Measurements from ENCODE around the gene LTO1.
"Not testable (repeated sequence)": the region's sequence is repeated elsewhere in the genome, so short reads cannot be mapped to it uniquely, and the experiment has no call there.

Gene LTO1

DNA sequence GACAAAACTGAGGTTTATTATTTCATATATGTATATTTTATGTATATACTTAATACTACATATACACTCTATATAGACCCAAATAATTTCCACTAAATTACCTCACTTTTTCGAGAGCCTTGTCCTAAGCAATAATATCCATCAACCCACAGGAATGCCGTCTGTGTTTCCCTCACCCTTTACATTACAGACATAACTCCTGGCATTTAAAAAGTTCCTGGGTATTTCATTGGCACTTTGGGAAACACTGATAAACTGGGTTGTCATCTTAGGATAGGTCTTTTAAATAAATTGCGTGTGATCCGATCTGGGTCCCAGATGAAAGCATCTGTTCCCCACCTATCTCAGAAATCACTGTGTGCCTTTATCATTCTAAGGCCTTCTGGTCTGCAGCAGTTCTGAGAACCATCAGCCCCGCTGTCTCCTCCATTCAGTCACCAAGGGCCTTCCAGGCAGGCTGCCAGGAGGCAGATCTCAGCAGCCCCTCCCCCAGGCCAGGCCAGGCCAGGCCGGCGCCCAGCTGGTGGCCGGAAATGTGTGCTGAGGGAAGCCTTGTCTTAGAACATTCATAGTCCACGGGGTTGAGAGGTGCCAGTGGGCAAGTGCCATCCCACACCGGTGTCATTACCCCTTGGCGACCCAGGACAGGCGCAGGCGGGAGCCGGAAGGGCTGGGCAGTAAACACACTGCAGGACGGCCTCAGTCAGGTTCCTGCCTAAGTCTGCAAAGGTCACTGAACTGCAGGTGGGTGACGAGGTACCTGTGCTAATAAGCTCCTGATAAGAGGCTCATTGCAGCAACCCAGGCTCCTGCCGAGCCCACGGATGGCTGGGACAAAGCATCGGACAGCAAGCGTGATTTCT lies 25.4 kb upstream of the LTO1 start:
- no peak for DNase-seq

GRCh38 chr11:69699213-69699612 lies 24.1 kb upstream of the LTO1 start:
- DNase-seq = no peak

DNA sequence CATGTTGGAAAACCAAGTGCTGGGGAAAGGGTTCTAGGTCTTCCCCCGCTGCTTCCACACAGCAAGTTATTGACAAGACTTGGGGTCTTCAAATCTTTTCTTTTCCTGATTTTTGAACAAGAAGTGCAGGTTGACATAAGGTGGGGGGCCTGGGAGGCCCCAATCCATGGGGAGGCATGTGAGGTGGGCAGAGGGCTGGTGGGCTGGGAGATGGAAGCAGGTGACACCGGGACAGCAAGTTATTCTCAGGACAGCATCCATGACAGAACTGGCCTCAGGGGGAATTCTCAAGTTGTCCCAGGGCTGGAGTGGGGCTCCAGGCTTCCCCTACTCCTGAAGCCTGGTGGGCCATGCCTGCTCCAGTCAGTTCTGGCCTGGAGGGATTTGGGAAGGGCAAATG lies 23.2 kb upstream of the LTO1 start:
- DNase-seq = no peak

GRCh38 chr11:69697861-69698260 lies 22.7 kb upstream of the LTO1 start:
- DNase-seq = no peak

- no peak for DNase-seq
Measured at GRCh38 chr11:69697469-69697843, 22.3 kb upstream of the LTO1 start.

- no peak for DNase-seq
Measured at GRCh38 chr11:69696749-69697468, 21.8 kb upstream of the LTO1 start.

- DNase-seq = not testable (repeated sequence)
Measured at GRCh38 chr11:69695995-69696394, 20.8 kb upstream of the LTO1 start.

DNA sequence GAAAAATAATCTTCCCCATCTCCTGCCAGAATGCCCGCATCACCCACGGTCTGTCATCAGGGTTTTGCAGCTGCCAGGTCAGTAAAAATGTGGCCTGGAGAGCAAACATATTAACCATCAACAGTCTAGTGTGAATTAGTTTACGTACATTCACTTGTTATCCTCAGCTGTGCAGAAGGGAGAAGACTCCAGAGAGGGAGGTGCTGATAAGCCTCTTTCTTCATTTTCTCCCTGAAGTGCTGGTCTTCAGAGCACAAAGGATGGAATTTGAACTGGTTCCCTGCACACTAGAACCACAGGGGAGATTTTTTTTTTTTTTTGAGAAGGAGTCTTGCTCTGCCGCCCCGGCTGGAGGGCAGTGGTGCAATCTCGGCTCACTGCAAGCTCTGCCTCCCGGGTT lies 20.4 kb upstream of the LTO1 start:
- DNase-seq = no peak

DNA sequence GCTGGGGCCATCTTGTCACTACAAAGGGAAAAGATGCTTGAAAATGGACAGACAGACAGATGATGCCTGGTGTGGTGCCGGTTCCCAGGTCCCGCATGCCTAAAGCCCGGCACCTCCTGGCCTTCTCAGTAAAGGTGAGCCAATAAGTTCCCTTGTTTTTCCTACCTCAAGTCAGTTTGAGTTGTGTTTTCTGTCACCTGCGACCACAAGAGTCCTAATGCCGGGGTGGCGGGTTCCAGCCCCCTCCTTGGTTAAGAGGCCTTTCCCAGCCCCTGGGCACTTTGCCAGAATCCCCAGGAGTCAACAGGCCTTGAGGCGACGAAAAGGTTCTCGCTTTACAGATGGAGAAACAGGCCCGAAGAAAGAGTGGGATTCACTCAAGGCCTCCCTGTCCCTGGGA lies 19.6 kb upstream of the LTO1 start:
- no peak for DNase-seq

- no peak for DNase-seq
Measured at GRCh38 chr11:69692422-69692821, 17.3 kb upstream of the LTO1 start.

GRCh38 chr11:69691463-69691862 lies 16.3 kb upstream of the LTO1 start:
- no peak for DNase-seq

DNA sequence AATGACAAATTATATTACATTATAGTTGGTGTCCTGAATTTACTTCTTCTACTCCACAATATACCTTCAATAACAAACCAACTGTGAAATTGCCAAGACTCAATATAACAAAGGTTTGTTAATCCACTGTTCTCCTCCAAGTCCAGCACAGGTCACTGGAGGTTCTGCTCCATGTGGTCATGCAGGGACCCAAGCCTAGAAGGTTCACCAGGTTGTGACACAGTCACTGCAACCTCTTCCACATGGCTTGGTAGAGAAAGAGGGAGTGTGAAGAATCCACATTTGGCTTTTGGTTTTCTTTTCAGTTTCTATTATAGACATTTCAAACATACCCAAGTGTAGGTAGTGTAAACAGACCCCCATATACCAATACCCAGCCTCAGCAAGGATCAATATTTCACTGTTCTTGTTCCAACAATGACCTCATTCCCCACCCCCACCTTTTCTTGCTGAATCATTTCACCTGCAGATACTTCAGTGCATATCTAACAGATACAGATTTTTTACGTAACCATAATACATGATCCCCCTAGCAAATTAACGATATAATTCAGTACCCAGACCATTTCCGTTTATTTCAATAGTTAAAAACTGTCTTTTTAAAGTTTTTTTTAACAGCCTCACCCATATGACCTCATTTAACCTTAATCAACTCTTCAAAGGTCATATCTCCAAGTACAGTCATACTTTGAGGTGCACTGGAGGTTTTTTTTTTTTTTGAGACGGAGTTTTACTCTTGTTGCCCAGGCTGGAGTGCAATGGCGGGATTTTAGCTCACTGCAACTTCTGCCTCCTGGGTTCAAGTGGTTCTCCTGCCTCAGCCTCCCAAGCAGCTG lies 14.5 kb upstream of the LTO1 start:
- DNase-seq = no peak

DNA sequence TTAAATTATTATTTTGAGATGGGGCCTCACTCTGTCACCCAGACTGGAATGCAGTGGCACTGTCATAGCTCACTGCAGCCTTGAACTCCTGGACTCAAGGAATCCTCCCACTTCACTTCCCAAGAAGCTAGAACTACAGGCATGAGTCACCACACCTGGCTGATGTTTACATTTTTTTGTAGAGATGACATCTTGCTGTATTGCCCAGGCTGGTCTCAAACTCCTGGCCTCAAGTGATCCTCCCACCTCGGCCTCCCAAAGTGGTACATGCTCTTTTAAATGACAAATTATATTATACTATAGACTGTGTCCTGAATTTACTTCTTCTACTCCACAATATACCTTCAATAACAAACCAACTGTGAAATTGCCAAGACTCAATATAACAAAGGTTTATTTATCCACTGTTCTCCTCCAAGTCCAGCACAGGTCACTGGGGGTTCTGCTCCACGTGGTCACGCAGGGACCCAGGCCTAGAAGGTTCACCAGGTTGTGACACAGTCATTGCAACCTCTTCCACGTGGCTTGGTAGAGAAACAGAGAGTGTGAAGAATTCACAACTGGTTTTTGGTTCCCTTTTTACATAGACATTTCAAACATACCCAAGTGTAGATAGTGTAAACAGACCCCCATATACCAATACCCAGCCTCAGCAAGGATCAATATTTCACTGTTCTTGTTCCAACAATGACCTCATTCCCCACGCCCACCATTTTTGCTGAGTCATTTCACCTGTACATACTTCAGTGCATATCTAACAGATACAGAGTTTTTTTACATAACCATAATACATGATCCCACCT lies 13.0 kb upstream of the LTO1 start:
- DNase-seq = not testable (repeated sequence)

DNA sequence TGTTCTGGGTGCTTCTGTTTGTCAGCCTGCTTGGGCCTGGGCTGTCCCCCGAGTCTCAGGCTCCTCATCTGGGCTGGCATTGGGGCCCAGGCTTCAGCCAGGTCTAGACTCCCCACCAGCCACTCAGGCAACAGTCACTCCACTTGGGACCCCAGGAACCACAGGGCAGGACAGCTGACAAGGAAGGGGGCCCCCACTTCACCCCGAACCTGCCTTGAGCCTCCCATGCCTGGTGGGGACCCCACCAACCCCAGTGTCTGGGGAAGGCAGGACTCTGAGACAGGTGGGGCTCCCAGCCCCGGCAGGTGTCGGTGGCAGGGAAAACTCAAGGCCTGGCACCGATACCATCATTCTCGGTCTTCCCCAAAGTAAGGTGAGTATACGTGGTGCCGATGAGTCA lies 11.7 kb upstream of the LTO1 start:
- no peak for DNase-seq

- no peak for DNase-seq
Measured at GRCh38 chr11:69686452-69686851, 11.3 kb upstream of the LTO1 start.

DNA sequence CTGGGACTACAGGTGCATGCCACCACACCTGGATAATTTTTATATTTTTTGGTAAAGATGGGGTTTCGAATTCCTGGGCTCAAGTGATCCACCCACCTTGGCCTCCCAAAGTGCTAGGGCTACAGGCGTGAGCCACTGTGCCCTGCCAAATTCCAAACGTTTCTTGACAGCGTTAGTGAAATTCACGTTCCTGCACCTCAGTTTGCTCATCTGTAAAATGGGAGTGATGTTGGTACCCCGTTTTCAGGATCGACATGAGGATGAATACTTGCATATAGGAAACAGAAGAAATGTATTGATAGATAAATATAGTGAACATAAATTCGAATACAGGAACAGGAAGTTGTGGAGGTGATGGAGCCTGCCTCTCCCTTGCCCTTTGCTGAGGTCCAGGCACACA lies 10.2 kb upstream of the LTO1 start:
- DNase-seq = no peak

- no peak for DNase-seq
Measured at GRCh38 chr11:69684651-69685050, 9.5 kb upstream of the LTO1 start.

DNA sequence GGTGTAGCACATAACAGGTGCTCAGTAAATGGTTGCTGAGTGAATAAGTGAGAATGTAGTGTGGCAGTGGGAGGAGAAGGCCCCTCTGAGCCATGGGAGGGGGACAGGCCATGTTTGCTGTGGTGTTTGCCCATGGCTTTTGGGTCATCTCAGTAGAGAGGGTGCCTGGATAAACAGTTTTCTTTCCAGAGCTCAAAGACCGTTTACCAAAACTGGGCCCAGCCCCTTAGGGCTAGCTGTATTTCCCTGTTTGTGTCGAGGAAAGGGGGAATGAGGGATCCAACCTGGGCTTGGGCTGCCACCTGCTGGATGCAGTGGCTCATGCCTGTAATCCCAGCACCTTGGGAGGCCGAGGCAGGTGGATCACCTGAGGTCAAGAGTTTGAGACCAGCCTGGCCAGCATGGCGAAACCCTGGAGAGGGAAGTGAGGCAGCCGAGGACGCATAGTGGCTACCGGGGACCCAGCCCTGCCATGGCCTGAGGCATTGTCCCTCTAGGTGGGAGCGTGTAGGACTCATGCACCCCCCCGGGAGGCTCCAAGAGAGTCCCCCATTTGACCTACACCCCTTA lies 8.7 kb upstream of the LTO1 start:
- no peak for DNase-seq

DNA sequence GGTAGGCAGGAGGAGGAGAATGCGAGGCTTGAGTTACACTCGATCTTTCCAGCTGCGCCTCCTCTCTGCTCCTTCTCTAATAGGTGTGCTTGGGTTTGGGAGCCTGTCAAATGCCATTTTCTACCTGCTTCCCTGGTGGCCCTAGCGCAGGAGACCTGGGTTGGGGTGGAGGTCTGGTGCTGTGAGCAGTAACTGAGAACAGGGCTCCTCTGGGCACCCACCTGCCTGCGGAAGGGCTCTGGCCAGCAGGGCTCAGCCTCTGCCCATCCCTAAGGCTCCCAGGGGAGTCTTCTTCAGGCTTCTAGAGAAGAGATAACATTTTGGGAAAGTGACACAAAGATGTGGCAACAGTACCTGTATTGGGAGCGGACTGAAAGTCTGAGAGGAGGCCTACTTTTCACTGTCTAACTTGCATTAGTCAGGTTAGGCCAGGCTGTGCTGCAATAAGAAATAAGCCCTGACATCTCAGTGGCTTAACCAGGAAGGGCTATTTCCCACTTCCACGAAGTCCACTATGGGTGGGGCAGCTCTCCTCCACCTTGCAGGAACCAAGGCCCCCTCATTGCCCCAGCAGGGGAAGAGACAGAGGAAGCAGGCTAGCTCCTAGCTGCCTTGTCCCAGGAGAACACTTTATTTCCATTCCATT lies 7.7 kb upstream of the LTO1 start:
- DNase-seq = no peak

DNA sequence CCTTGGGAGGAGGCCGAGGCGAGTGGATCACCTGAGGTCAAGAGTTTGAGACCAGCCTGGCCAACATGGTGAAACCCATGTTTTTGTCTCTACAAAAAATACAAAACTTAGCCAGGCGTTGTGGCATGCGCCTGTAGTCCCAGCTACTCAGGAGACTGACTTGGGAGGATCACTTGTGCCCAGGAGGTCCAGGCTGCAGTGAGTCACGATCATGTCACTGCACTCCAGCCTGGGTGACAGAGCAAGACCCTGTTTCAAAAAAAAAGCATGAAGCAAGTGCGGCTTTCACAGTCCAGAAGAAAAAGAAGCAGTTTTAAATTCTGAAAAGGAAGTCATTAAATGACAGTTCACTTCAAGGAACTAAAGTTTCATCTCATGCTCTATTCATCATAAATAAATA lies 7.1 kb upstream of the LTO1 start:
- no peak for DNase-seq

DNA sequence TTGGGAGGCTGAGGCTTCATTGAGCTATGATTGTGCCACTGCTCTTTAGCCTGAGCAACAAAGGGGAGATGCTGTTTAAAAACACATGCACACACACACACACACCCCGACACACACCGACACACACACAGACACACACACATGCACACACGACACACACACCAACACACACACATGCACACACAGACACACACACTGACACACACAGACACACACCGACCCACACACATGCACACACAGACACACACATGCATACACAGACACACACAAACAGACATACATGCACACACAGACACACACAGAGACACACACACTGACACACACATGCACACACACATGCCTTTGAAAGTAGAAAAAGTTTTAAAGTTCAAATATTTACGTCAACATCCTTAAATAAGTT lies 5.5 kb upstream of the LTO1 start:
- DNase-seq = no peak

- DNase-seq = no peak
Measured at GRCh38 chr11:69677749-69678148, 2.6 kb upstream of the LTO1 start.

Measured in activated CD4-positive, alpha-beta T cell treated with anti-CD3 and anti-CD28 coated beads for 1 hour (primary cell).